HFF-Myc (cell line): ENCODE data around the gene MRPL21.

Source experiments
- DNase-seq: peaks from one replicate; pipeline ENCODE4 v3.0.0-alpha.2; 2011; ENCODE audit warnings: low read depth; ENCODE audit errors: extremely low read depth
- H3K4me3 ChIP-seq: replicated peaks from 2 replicates; pipeline ENCODE4 v1.5.1; 2011; ENCODE audit warnings: low read depth, mild to moderate bottlenecking, control low read depth, low read length
- TF ChIP-seq, protein P1 (sequence below): IDR thresholded peaks from 2 replicates; pipeline ENCODE4 v1.5.1; 2012; ENCODE audit warnings: mild to moderate bottlenecking, low read depth, low read length, control low read depth; ENCODE audit errors: missing control alignments

The MRPL21 gene

DNA sequence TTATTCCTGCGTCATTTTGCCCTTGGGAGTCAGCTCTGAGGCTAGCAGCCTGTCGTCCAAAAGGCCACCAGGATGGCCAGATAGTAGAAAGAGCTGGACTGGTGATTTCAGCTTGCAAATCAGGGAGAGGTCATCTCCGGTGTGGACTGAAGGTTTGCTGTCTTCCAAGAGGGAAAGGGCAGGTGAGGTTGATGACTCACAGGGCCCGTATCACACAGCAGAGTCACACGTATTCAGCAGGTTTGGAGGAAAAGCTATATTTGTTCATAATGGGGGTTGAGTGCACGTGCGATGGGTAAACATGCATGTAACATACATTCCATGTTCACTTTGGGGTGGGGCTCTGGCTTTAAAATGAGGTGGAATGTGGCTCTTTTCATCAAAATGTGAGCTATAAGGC, 25.6 kb downstream of the MRPL21 start:
- DNase-seq, result no peak
- TF ChIP-seq, protein P1, sequence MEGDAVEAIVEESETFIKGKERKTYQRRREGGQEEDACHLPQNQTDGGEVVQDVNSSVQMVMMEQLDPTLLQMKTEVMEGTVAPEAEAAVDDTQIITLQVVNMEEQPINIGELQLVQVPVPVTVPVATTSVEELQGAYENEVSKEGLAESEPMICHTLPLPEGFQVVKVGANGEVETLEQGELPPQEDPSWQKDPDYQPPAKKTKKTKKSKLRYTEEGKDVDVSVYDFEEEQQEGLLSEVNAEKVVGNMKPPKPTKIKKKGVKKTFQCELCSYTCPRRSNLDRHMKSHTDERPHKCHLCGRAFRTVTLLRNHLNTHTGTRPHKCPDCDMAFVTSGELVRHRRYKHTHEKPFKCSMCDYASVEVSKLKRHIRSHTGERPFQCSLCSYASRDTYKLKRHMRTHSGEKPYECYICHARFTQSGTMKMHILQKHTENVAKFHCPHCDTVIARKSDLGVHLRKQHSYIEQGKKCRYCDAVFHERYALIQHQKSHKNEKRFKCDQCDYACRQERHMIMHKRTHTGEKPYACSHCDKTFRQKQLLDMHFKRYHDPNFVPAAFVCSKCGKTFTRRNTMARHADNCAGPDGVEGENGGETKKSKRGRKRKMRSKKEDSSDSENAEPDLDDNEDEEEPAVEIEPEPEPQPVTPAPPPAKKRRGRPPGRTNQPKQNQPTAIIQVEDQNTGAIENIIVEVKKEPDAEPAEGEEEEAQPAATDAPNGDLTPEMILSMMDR, result no peak
- no peak overlapping the region for H3K4me3 ChIP-seq

- TF ChIP-seq, protein P1, result no peak
- no peak for DNase-seq
- no peak overlapping the region for H3K4me3 ChIP-seq
These were observed 31.2 kb downstream of the MRPL21 start for GRCh38 chr11:68872216-68873003.

DNA sequence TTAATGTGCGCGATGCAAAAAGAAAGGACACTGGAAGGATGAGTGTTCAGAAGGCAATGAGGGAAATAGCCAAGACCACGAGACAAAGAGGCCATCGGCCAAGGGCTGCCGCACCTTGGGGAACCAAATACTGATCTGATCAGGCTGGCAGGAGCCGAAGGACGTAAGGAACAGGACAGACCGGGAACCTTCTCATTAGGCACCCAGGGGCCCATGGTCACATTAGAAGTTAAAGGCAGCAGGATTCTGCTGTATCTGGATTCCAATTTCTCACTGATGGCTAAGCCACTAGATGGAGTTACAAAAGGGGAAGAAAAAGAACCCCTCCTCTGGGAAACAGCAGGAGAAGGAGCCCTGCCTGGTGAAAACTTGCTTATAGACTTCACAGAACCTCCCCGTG, 33.2 kb downstream of the MRPL21 start:
- DNase-seq, result no peak
- TF ChIP-seq, protein P1, result peak; percentile 9
- H3K4me3 ChIP-seq, result peak overlapping the region; percentile 44

- TF ChIP-seq, protein P1, result no peak
- DNase-seq, result no peak
These were observed 35.3 kb downstream of the MRPL21 start for GRCh38 chr11:68868221-68868835.

DNA sequence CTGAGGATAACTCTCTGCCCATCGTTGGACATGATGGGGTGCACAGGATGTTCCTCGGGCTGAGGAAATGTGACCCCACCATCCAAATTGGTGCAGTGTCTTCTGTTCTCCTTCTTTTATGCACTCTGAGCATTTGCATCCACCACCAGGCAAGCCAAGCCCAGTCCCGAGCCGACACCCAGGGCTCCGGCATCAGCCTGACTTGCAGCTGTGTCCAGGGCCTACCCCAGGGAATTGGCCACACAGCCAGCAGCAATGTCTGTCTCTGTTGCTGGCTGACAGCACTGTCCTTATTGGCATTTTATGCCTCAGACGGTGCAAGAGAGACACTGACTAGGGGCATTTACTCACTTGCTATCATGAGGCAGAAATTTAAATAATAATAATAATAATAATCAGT, 36.6 kb downstream of the MRPL21 start:
- TF ChIP-seq, protein P1, result no peak
- no peak for DNase-seq
- no peak overlapping the region for H3K4me3 ChIP-seq

More at GRCh38 chr11:68868221-68868835, 35.3 kb downstream of the MRPL21 start:
- H3K4me3 ChIP-seq, result no peak overlapping the region

GRCh38 chr11:68865241-68865640, 38.4 kb downstream of the MRPL21 start:
- no peak overlapping the region for H3K4me3 ChIP-seq
- no peak for DNase-seq
- TF ChIP-seq, protein P1, result no peak
